Measurements from ENCODE around the gene RAB3B. TPM values are rescaled to one million over a fixed set of nuclear protein-coding genes. Genes with fewer than 3 reads are reported as not detected.

The RAB3B gene
- total RNA-seq, 1 donor from 2014 or later, result 0.02 TPM

- H3K4me3 Mint-ChIP-seq, result peak overlapping the region; percentile 64
- ChIA-PET POLR2A (interaction anchor here (0.5 to 0.9 kb wide), 3 partner anchors 19 to 382 kb away, joined by 3 to 4 read pairs (median 3); partner anchors contain the start of gene TXNDC12), CTCF (no interaction called here)
- no peaks in the 10 kb centered on the region for H3K9me3 Mint-ChIP-seq
- intact Hi-C loops (cut with micrococcal nuclease), result no loop called here
- H3K4me1 Mint-ChIP-seq, result peaks cover 9% of the 10 kb centered on the region
- DNase-seq (no peak), ATAC-seq (ENCODE audit: low read depth) (peak; percentile 7)
- H3K27ac Mint-ChIP-seq, result no peak overlapping the region
- H3K36me3 Mint-ChIP-seq (ENCODE audit: low read depth), result no peaks in the 10 kb centered on the region
- peaks cover 33% of the 10 kb centered on the region for H3K27me3 Mint-ChIP-seq
- no peak for TF ChIP-seq CTCF (IDR thresholded peaks at IDR 0.05)
These were observed 670 bp downstream of the RAB3B start for GRCh38 chr1:51989582-51990477.

- H3K36me3 Mint-ChIP-seq (ENCODE audit: low read depth), result no peaks in the 10 kb centered on the region
- POLR2A ChIA-PET, result no interaction called here
- intact Hi-C loops (cut with micrococcal nuclease), result no loop called here
- H3K4me3 Mint-ChIP-seq, result no peak overlapping the region
- TF ChIP-seq CTCF (IDR thresholded peaks at IDR 0.05), result no peak
- H3K4me1 Mint-ChIP-seq, result peaks cover 9% of the 10 kb centered on the region
- DNase-seq (no peak), ATAC-seq (ENCODE audit: low read depth) (no peak)
- H3K9me3 Mint-ChIP-seq, result no peaks in the 10 kb centered on the region
- CTCF ChIA-PET, result no interaction called here
- no peak overlapping the region for H3K27ac Mint-ChIP-seq
- H3K27me3 Mint-ChIP-seq, result peaks cover 28% of the 10 kb centered on the region
These were observed 2.2 kb downstream of the RAB3B start for GRCh38 chr1:51988254-51988653.

- Mint-ChIP-seq H3K4me1 (peaks cover 9% of the 10 kb centered on the region), H3K27me3 (peaks cover 13% of the 10 kb centered on the region), H3K36me3 (ENCODE audit: low read depth) (no peaks in the 10 kb centered on the region), H3K27ac (no peak overlapping the region), H3K4me3 (no peak overlapping the region), H3K9me3 (no peaks in the 10 kb centered on the region)
- CTCF ChIA-PET, result interaction anchor here (1.0 kb wide), 1 partner anchor 89 kb away, joined by 3 read pairs; no protein-coding TSS in a partner anchor
- intact Hi-C loops (cut with micrococcal nuclease), result no loop called here
- ATAC-seq (ENCODE audit: low read depth) (no peak), DNase-seq (no peak)
- POLR2A ChIA-PET, result no interaction called here
- TF ChIP-seq CTCF (IDR thresholded peaks at IDR 0.05), result no peak
These were observed 3.8 kb downstream of the RAB3B start for GRCh38 chr1:51986718-51987117.

GRCh38 chr1:51982161-51982560, 8.3 kb downstream of the RAB3B start:
- DNase-seq (no peak), ATAC-seq (ENCODE audit: low read depth) (no peak)
- Mint-ChIP-seq H3K9me3 (no peaks in the 10 kb centered on the region), H3K36me3 (ENCODE audit: low read depth) (no peaks in the 10 kb centered on the region), H3K4me1 (no peaks in the 10 kb centered on the region), H3K27me3 (no peaks in the 10 kb centered on the region), H3K27ac (no peak overlapping the region), H3K4me3 (no peak overlapping the region)
- ChIA-PET POLR2A (no interaction called here), CTCF (no interaction called here)
- TF ChIP-seq CTCF (IDR thresholded peaks at IDR 0.05), result no peak
- intact Hi-C loops (cut with micrococcal nuclease), result no loop called here

GRCh38 chr1:51981555-51981954, 8.9 kb downstream of the RAB3B start:
- Mint-ChIP-seq H3K36me3 (ENCODE audit: low read depth) (no peaks in the 10 kb centered on the region), H3K4me1 (no peaks in the 10 kb centered on the region), H3K27ac (no peak overlapping the region), H3K27me3 (no peaks in the 10 kb centered on the region), H3K4me3 (no peak overlapping the region), H3K9me3 (no peaks in the 10 kb centered on the region)
- intact Hi-C loops (cut with micrococcal nuclease), result no loop called here
- no peak for TF ChIP-seq CTCF (IDR thresholded peaks at IDR 0.05)
- CTCF ChIA-PET, result no interaction called here
- no peak for ATAC-seq (ENCODE audit: low read depth)
- DNase-seq, result no peak
- POLR2A ChIA-PET, result no interaction called here
